ENCODE data around the gene RARA.
A peak's percentile ranks its signal among the peaks of the same experiment; 100 is the strongest.

RARA gene

DNA sequence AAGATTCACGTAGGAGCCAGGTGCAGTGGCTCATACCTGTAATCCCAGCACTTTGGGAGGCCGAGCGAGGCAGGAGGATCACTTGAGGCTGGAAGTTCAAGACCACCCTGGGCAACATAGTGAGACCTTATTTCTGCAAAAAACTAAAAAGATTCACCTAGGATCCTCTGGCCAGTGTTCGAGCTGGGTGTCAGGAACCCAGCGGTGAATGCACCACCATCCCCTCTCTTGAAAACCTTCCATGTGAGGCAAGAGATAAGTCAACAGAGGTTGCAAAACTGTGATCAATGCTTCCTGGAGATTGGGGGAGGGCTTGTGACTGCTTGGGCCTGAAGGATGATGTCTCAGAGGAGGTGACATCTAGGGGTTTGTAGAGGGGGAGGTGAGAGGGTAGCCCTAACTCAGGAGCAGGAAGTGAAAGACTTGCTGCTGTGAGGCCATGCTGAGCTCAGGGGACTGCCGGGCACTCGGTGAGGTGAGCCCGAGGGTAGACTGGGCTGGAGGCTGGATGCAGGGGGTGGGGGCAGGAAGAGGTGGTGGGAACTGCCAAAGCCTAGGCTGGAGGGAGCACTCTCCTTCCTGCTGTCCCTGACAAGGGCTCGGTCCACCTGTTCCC lies 43.9 kb downstream of the RARA start:
- peak overlapping the region; percentile 21 for H3K9ac ChIP-seq (ENCODE audit: low read length)
- no peak overlapping the region for H3K27ac ChIP-seq (ENCODE audit: low read length, poor library complexity, severe bottlenecking)
- no peaks in the 10 kb centered on the region for H3K27me3 ChIP-seq (ENCODE audit: control insufficient read depth in 1 of 2, insufficient read depth in 1 of 2, low read length in 2 of 2)
- H2AFZ ChIP-seq (ENCODE audit: low read depth, low read length), result no peak overlapping the region
- H2BK120ac ChIP-seq (ENCODE audit: low read depth, low read length), result no peak overlapping the region
- WGBS, result 76% methylated on average over 7 of the region's 9 CpGs
- peaks cover 35% of the 10 kb centered on the region for H3K79me1 ChIP-seq (replicated peaks; ENCODE audit: low read length, poor library complexity, severe bottlenecking)
- no peak overlapping the region for H4K91ac ChIP-seq (ENCODE audit: low read length)
- H3K4ac ChIP-seq (ENCODE audit: low read depth in 1 of 2, low read length in 2 of 2), result no peak overlapping the region
- no peak overlapping the region for H3K14ac ChIP-seq (ENCODE audit: low read length in 2 of 2)
- H3K9me3 ChIP-seq (ENCODE audit: control insufficient read depth, low read length), result no peaks in the 10 kb centered on the region
- H4K8ac ChIP-seq (ENCODE audit: low read length), result no peak overlapping the region
- no peak overlapping the region for H2BK5ac ChIP-seq (ENCODE audit: low read depth, low read length, poor library complexity, severe bottlenecking)
- no peak overlapping the region for H2AK5ac ChIP-seq (ENCODE audit: low read length, severe bottlenecking)
- peaks cover 21% of the 10 kb centered on the region for H3K4me1 ChIP-seq (ENCODE audit: control insufficient read depth, insufficient read depth, low read depth, low read length)
- H3K4me3 ChIP-seq (ENCODE audit: insufficient read depth in 1 of 2, low read depth in 1 of 2, low read length in 2 of 2), result no peak overlapping the region
- H3K36me3 ChIP-seq (ENCODE audit: control insufficient read depth in 1 of 2, insufficient read depth in 2 of 2, low read depth in 1 of 2, low read length in 2 of 2), result peaks cover 67 to 93% of the 10 kb centered on the region in 2 experiments
- no peak overlapping the region for H3K18ac ChIP-seq (ENCODE audit: low read depth in 1 of 2, low read length in 2 of 2)
- no peak overlapping the region for H3K4me2 ChIP-seq (ENCODE audit: low read length, poor library complexity, severe bottlenecking)
- no peak overlapping the region for H2BK12ac ChIP-seq (ENCODE audit: low read length in 2 of 2)
- no peak overlapping the region for H3K23ac ChIP-seq (ENCODE audit: low read length in 2 of 2)
- DNase-seq, result no peak
- no peak overlapping the region for H2BK15ac ChIP-seq (ENCODE audit: low read depth, poor library complexity, severe bottlenecking)

DNA sequence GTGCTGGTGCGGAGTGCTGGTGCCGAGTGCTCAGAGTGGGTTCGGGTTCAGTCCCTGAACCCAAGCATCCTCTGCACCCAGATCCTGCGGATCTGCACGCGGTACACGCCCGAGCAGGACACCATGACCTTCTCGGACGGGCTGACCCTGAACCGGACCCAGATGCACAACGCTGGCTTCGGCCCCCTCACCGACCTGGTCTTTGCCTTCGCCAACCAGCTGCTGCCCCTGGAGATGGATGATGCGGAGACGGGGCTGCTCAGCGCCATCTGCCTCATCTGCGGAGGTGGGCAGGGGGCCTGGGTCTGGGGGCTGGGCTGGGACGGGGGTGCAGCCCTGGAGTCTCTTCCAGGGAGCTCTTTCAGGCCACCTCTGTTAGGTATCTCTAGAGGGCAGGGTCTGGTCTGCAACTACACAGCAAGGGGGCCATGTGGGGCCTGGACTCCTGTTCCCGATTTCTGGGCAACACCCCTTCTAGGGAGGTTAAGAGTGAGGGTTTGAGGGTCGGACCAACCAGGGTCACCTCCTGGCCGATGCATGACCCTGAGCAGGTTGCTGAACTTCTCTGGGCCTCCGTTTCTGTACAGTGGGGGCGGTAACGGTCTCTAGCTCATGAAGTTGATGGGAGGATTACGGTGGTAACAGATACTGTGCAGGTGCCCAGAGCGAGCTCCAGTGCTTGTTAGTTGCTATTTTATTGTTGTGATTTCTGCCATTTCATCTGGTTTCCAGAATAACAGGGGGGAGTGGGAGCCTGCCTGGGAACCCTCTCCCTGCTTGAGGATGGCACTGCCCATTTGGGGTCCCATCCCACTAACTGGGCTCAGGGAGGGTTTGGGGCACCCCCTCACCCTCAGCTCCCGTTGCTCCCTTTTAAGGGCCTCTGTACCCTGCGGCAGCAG lies 45.5 kb downstream of the RARA start:
- peaks cover 20% of the 10 kb centered on the region for H3K79me1 ChIP-seq (replicated peaks; ENCODE audit: low read length, poor library complexity, severe bottlenecking)
- no peak overlapping the region for H2BK15ac ChIP-seq (ENCODE audit: low read depth, poor library complexity, severe bottlenecking)
- 86% methylated on average over 30 of the region's 30 CpGs for WGBS
- H3K14ac ChIP-seq (ENCODE audit: low read length in 2 of 2), result no peak overlapping the region
- H2BK5ac ChIP-seq (ENCODE audit: low read depth, low read length, poor library complexity, severe bottlenecking), result no peak overlapping the region
- peaks cover 11% of the 10 kb centered on the region for H3K4me1 ChIP-seq (ENCODE audit: control insufficient read depth, insufficient read depth, low read depth, low read length)
- no peak overlapping the region for H4K8ac ChIP-seq (ENCODE audit: low read length)
- no peak overlapping the region for H3K4me3 ChIP-seq (ENCODE audit: insufficient read depth in 1 of 2, low read depth in 1 of 2, low read length in 2 of 2)
- no peak overlapping the region for H2BK120ac ChIP-seq (ENCODE audit: low read depth, low read length)
- H2AK5ac ChIP-seq (ENCODE audit: low read length, severe bottlenecking), result no peak overlapping the region
- DNase-seq, result no peak
- peaks cover 55 to 78% of the 10 kb centered on the region in 2 experiments for H3K36me3 ChIP-seq (ENCODE audit: control insufficient read depth in 1 of 2, insufficient read depth in 2 of 2, low read depth in 1 of 2, low read length in 2 of 2)
- no peaks in the 10 kb centered on the region for H3K27me3 ChIP-seq (ENCODE audit: control insufficient read depth in 1 of 2, insufficient read depth in 1 of 2, low read length in 2 of 2)
- no peak overlapping the region for H4K91ac ChIP-seq (ENCODE audit: low read length)
- H3K9ac ChIP-seq (ENCODE audit: low read length), result no peak overlapping the region
- no peak overlapping the region for H3K18ac ChIP-seq (ENCODE audit: low read depth in 1 of 2, low read length in 2 of 2)
- H3K4me2 ChIP-seq (ENCODE audit: low read length, poor library complexity, severe bottlenecking), result no peak overlapping the region
- no peak overlapping the region for H2AFZ ChIP-seq (ENCODE audit: low read depth, low read length)
- no peak overlapping the region for H3K4ac ChIP-seq (ENCODE audit: low read depth in 1 of 2, low read length in 2 of 2)
- peak overlapping the region in 1 of 2 experiments; percentile 49 for H2BK12ac ChIP-seq (ENCODE audit: low read length in 2 of 2)
- no peaks in the 10 kb centered on the region for H3K9me3 ChIP-seq (ENCODE audit: control insufficient read depth, low read length)
- peak overlapping the region in 1 of 2 experiments; percentile 79 for H3K23ac ChIP-seq (ENCODE audit: low read length in 2 of 2)
- H3K27ac ChIP-seq (ENCODE audit: low read length, poor library complexity, severe bottlenecking), result no peak overlapping the region

DNA sequence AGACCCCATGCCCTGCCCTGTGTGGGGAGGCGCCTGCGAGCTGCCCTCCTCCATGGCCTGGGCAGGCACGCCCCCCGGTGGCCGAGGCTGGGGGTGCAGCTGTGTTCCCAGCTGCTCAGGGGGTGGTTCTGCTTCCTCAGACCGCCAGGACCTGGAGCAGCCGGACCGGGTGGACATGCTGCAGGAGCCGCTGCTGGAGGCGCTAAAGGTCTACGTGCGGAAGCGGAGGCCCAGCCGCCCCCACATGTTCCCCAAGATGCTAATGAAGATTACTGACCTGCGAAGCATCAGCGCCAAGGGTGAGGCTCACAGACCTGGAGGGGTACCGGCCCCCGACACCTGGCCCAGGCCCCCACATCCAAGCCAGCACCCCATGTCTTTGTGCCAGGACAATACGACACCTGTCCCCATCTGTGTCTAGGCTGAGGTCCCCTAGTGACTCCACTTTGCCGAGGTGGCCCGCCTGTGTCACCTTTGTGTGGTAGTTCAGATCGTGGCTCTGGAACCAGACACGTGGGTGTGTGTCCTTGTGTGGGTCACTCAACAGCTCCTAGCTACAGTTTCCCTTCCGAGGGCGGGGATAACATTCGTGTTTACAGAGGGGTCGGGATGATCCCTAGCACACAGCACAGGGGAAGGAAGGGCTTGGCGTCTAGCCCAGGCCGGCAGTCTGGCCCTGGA lies 46.3 kb downstream of the RARA start:
- no peak overlapping the region for H4K91ac ChIP-seq (ENCODE audit: low read length)
- WGBS, result 66% methylated on average over 29 of the region's 29 CpGs
- H3K9ac ChIP-seq (ENCODE audit: low read length), result no peak overlapping the region
- H3K4me2 ChIP-seq (ENCODE audit: low read length, poor library complexity, severe bottlenecking), result no peak overlapping the region
- H4K8ac ChIP-seq (ENCODE audit: low read length), result peak overlapping the region; percentile 3
- no peaks in the 10 kb centered on the region for H3K9me3 ChIP-seq (ENCODE audit: control insufficient read depth, low read length)
- no peak overlapping the region for H3K4ac ChIP-seq (ENCODE audit: low read depth in 1 of 2, low read length in 2 of 2)
- DNase-seq, result peak; percentile 68
- H3K36me3 ChIP-seq (ENCODE audit: control insufficient read depth in 1 of 2, insufficient read depth in 2 of 2, low read depth in 1 of 2, low read length in 2 of 2), result peaks cover 48 to 70% of the 10 kb centered on the region in 2 experiments
- H3K79me1 ChIP-seq (replicated peaks; ENCODE audit: low read length, poor library complexity, severe bottlenecking), result peaks cover 14% of the 10 kb centered on the region
- no peak overlapping the region for H2AK5ac ChIP-seq (ENCODE audit: low read length, severe bottlenecking)
- H3K23ac ChIP-seq (ENCODE audit: low read length in 2 of 2), result peak overlapping the region in 1 of 2 experiments; percentile 79
- peaks cover 4% of the 10 kb centered on the region for H3K4me1 ChIP-seq (ENCODE audit: control insufficient read depth, insufficient read depth, low read depth, low read length)
- H3K4me3 ChIP-seq (ENCODE audit: insufficient read depth in 1 of 2, low read depth in 1 of 2, low read length in 2 of 2), result no peak overlapping the region
- no peak overlapping the region for H3K27ac ChIP-seq (ENCODE audit: low read length, poor library complexity, severe bottlenecking)
- peak overlapping the region in 1 of 2 experiments; percentile 49 for H2BK12ac ChIP-seq (ENCODE audit: low read length in 2 of 2)
- H3K14ac ChIP-seq (ENCODE audit: low read length in 2 of 2), result no peak overlapping the region
- peak overlapping the region; percentile 19 for H2BK15ac ChIP-seq (ENCODE audit: low read depth, poor library complexity, severe bottlenecking)
- no peak overlapping the region for H3K18ac ChIP-seq (ENCODE audit: low read depth in 1 of 2, low read length in 2 of 2)
- no peaks in the 10 kb centered on the region for H3K27me3 ChIP-seq (ENCODE audit: control insufficient read depth in 1 of 2, insufficient read depth in 1 of 2, low read length in 2 of 2)
- no peak overlapping the region for H2BK120ac ChIP-seq (ENCODE audit: low read depth, low read length)
- H2AFZ ChIP-seq (ENCODE audit: low read depth, low read length), result no peak overlapping the region
- H2BK5ac ChIP-seq (ENCODE audit: low read depth, low read length, poor library complexity, severe bottlenecking), result no peak overlapping the region
